CD8-positive, alpha-beta memory T cell (primary cell): ENCODE data around the gene IFT43. TPM values are rescaled to one million over a fixed set of nuclear protein-coding genes. Genes with fewer than 3 reads are reported as not detected.

Experiments
- CTCF ChIA-PET: fragments of 350-600 bp; sonication (Branson Sonifier 250); formaldehyde crosslinking; loops from one replicate; lab custom pipeline; 2021; ENCODE audit warnings: antibody characterized with exemption; lab: Charles Lee
- POLR2A ChIA-PET: fragments of 350-600 bp; sonication (Branson Sonifier 250); formaldehyde crosslinking; loops from one replicate; lab custom pipeline; 2021; ENCODE audit warnings: antibody characterized with exemption; lab: Charles Lee
- DNase-seq, 5 donors: peaks; one replicate each; pipeline versions ENCODE4 v3.0.0 to v3.0.0-alpha.2; 2020 to 2022; ENCODE audit warnings: mixed read lengths in 1 of 5
- H3K27ac ChIP-seq: one replicate; pipeline ENCODE4 v1.7.0; 2013; ENCODE audit warnings: low read depth, mild to moderate bottlenecking, low read length, moderate library complexity
- H3K27me3 ChIP-seq: 2 replicates; pipeline ENCODE4 v1.7.0; 2013; ENCODE audit warnings: low read length, mild to moderate bottlenecking; ENCODE audit not compliant: insufficient read depth, poor library complexity, severe bottlenecking
- H3K36me3 ChIP-seq: 2 replicates; pipeline ENCODE4 v1.7.0; 2013; ENCODE audit warnings: mild to moderate bottlenecking, low read length, moderate library complexity; ENCODE audit not compliant: insufficient read depth
- H3K4me1 ChIP-seq: 2 replicates; pipeline ENCODE4 v1.7.0; 2013; ENCODE audit warnings: mild to moderate bottlenecking, low read length, moderate library complexity; ENCODE audit not compliant: insufficient read depth
- H3K4me3 ChIP-seq: 2 replicates; pipeline ENCODE4 v1.7.0; 2013; ENCODE audit warnings: mild to moderate bottlenecking, low read length
- H3K9me3 ChIP-seq: 2 replicates; pipeline ENCODE4 v1.7.0; 2013; ENCODE audit warnings: mild to moderate bottlenecking, low read length
- H3K27ac Mint-ChIP-seq, 8 donors: one replicate each; pipeline ENCODE4 v1.8.0; 2020 to 2021; ENCODE audit warnings: mixed read lengths in 8 of 8, mild to moderate bottlenecking in 6 of 8, inconsistent platforms in 3 of 8, moderate library complexity in 3 of 8
- H3K27me3 Mint-ChIP-seq, 2 donors: one replicate each; pipeline ENCODE4 v1.8.0; 2020 to 2021; ENCODE audit warnings: mixed read lengths in 2 of 2, mild to moderate bottlenecking in 1 of 2, moderate library complexity in 1 of 2
- H3K36me3 Mint-ChIP-seq, 3 donors: one replicate each; pipeline ENCODE4 v1.8.0; 2020 to 2021; ENCODE audit warnings: mixed read lengths in 3 of 3, inconsistent platforms in 1 of 3, mild to moderate bottlenecking in 1 of 3
- H3K4me1 Mint-ChIP-seq, 3 donors: one replicate each; pipeline ENCODE4 v1.8.0; 2020 to 2021; ENCODE audit warnings: mixed read lengths in 3 of 3, inconsistent platforms in 1 of 3, mild to moderate bottlenecking in 1 of 3
- H3K4me3 Mint-ChIP-seq, 7 donors: one replicate each; pipeline ENCODE4 v1.8.0; 2020 to 2021; ENCODE audit warnings: mixed read lengths in 7 of 7, mild to moderate bottlenecking in 6 of 7, moderate library complexity in 4 of 7, inconsistent platforms in 2 of 7
- H3K9me3 Mint-ChIP-seq, 5 donors: one replicate each; pipeline ENCODE4 v1.8.0; 2020 to 2022; ENCODE audit warnings: mixed read lengths in 5 of 5, mild to moderate bottlenecking in 3 of 5, moderate library complexity in 2 of 5, inconsistent platforms in 1 of 5
- polyA plus RNA-seq: library from polyadenylated mRNA; unstranded; fragments of 300-500 nt; fragmentation: Illumina TruSeq; gene quantifications from one replicate; pipeline ENCODE4 v1.2.3, GENCODE V29; 2021
- total RNA-seq, 2 experiments: library from RNA; stranded (reverse); gene quantifications; one replicate each; pipeline ENCODE4 v1.2.3, GENCODE V29; 2021

The IFT43 gene
- total and polyA plus RNA-seq, 3 experiments from 2014 or later, result 12.6 to 14.4 (median 14.2) TPM

DNA sequence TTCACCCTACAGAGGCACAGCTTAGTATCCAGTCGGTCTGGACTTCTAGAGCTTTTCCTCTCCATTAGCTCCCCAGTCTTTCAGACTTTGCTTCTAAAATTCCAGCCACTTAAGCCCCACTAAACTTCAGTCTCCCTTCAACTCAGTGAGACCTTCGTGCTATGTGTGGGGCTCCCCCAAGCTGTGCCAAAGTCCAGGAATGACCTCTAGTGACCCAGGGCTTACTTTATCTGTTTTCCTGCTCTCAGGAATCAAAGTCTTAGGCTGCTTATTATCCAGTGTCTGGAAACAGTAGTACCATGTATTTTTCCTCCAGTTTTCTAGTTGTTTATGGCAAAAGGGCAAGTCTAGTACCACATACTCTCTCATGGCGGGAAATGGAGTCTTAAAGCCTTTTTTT is 77.8 kb downstream of the IFT43 start:
- CTCF ChIA-PET, result interaction anchor here (1.1 to 1.5 kb wide), 2 partner anchors 12 to 289 kb away, joined by 4 to 6 read pairs; no protein-coding TSS in a partner anchor
- Mint-ChIP-seq H3K27me3 (peaks cover 0 to 6% of the 10 kb centered on the region in 2 donors), H3K27ac (no peak overlapping the region), H3K4me1 (no peaks in the 10 kb centered on the region), H3K9me3 (peaks cover 0 to 10% (median 8%) of the 10 kb centered on the region in 5 donors), H3K36me3 (peaks cover 26 to 39% (median 39%) of the 10 kb centered on the region in 3 donors), H3K4me3 (no peak overlapping the region)
- DNase-seq, result no peak
- no peak overlapping the region for H3K27ac ChIP-seq
- H3K4me1 ChIP-seq, result no peaks in the 10 kb centered on the region
- no peaks in the 10 kb centered on the region for H3K9me3 ChIP-seq
- POLR2A ChIA-PET, result no interaction called here
- H3K27me3 ChIP-seq, result no peaks in the 10 kb centered on the region
- no peaks in the 10 kb centered on the region for H3K36me3 ChIP-seq
- no peak overlapping the region for H3K4me3 ChIP-seq

DNA sequence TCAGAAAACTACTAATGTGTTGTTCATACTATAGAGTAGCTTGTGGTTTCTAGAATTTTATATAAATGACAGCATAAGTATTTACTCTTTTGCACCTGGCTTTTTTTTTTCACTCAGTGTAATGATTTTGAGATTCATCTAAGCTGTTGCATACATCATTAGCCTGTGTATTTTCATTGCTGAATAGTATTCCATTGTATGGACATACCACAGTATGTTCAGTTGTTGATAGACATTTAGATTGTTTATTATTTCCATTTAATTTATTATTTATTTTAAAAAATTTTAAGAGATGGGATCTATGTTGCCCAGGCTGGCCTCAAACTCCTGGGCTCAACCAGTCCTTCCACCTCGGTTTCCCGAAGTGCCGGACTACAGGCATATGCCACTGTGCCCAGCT is 80.0 kb downstream of the IFT43 start:
- ChIA-PET CTCF (no interaction called here), POLR2A (no interaction called here)
- peaks cover 0 to 6% of the 10 kb centered on the region in 2 donors for H3K27me3 Mint-ChIP-seq
- Histone ChIP-seq H3K4me1 (no peaks in the 10 kb centered on the region), H3K27me3 (no peaks in the 10 kb centered on the region), H3K36me3 (no peaks in the 10 kb centered on the region), H3K27ac (no peak overlapping the region), H3K4me3 (no peak overlapping the region), H3K9me3 (no peaks in the 10 kb centered on the region)
- H3K9me3 Mint-ChIP-seq, result peaks cover 0 to 10% (median 8%) of the 10 kb centered on the region in 5 donors
- no peak overlapping the region for H3K4me3 Mint-ChIP-seq
- no peaks in the 10 kb centered on the region for H3K4me1 Mint-ChIP-seq
- no peak for DNase-seq
- peaks cover 21 to 33% (median 31%) of the 10 kb centered on the region in 3 donors for H3K36me3 Mint-ChIP-seq
- H3K27ac Mint-ChIP-seq, result no peak overlapping the region

- no peak overlapping the region for H3K27ac ChIP-seq
- ChIA-PET POLR2A (no interaction called here), CTCF (no interaction called here)
- H3K4me1 ChIP-seq, result no peaks in the 10 kb centered on the region
- Mint-ChIP-seq H3K27ac (no peak overlapping the region), H3K9me3 (peaks cover 0 to 10% (median 8%) of the 10 kb centered on the region in 5 donors), H3K27me3 (peaks cover 0 to 6% of the 10 kb centered on the region in 2 donors), H3K4me1 (no peaks in the 10 kb centered on the region), H3K36me3 (peaks cover 17 to 28% (median 27%) of the 10 kb centered on the region in 3 donors), H3K4me3 (no peak overlapping the region)
- no peaks in the 10 kb centered on the region for H3K36me3 ChIP-seq
- H3K9me3 ChIP-seq, result no peaks in the 10 kb centered on the region
- no peak overlapping the region for H3K4me3 ChIP-seq
- H3K27me3 ChIP-seq, result no peaks in the 10 kb centered on the region
- no peak for DNase-seq
Measured at GRCh38 chr14:76067536-76067935, 82.0 kb downstream of the IFT43 start.

- Mint-ChIP-seq H3K4me3 (no peak overlapping the region), H3K27ac (no peak overlapping the region), H3K36me3 (peaks cover 0 to 8% (median 2%) of the 10 kb centered on the region in 3 donors), H3K27me3 (no peaks in the 10 kb centered on the region), H3K4me1 (no peaks in the 10 kb centered on the region), H3K9me3 (no peaks in the 10 kb centered on the region)
- Histone ChIP-seq H3K27ac (no peak overlapping the region), H3K9me3 (no peaks in the 10 kb centered on the region), H3K4me1 (no peaks in the 10 kb centered on the region), H3K27me3 (no peaks in the 10 kb centered on the region), H3K4me3 (no peak overlapping the region), H3K36me3 (no peaks in the 10 kb centered on the region)
- POLR2A ChIA-PET, result no interaction called here
- CTCF ChIA-PET, result no interaction called here
- no peak for DNase-seq
Measured at GRCh38 chr14:76073717-76074116, 88.2 kb downstream of the IFT43 start.

GRCh38 chr14:76077340-76077739 is 91.8 kb downstream of the IFT43 start:
- Histone ChIP-seq H3K36me3 (no peaks in the 10 kb centered on the region), H3K4me3 (no peak overlapping the region), H3K27me3 (no peaks in the 10 kb centered on the region), H3K9me3 (no peaks in the 10 kb centered on the region), H3K27ac (no peak overlapping the region), H3K4me1 (no peaks in the 10 kb centered on the region)
- no peaks in the 10 kb centered on the region for H3K9me3 Mint-ChIP-seq
- H3K27ac Mint-ChIP-seq, result no peak overlapping the region
- peaks cover 0 to 7% (median 0%) of the 10 kb centered on the region in 3 donors for H3K36me3 Mint-ChIP-seq
- no peaks in the 10 kb centered on the region for H3K27me3 Mint-ChIP-seq
- no peaks in the 10 kb centered on the region for H3K4me1 Mint-ChIP-seq
- CTCF ChIA-PET, result no interaction called here
- H3K4me3 Mint-ChIP-seq, result no peak overlapping the region
- POLR2A ChIA-PET, result no interaction called here
- DNase-seq, result no peak

DNA sequence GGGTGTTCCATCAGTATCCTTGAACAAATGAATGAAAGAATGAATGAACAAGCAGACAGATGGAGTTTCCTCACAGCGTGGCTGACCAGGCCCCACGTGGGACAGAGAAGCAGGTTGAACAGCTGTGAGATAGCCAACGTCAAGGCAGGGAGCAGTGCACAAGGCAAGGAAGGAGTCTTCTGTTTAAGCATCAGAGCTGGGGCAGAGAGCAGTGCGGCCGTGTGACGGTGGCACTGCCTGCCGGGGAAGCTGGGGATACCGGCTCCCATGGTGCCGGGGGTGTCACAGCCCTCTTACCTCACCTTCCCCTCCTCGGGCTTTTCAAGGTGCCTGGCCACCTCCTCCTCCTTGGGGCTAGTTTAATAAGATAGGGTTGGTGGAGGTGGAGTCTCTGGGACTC is 92.9 kb downstream of the IFT43 start:
- Histone ChIP-seq H3K4me3 (no peak overlapping the region), H3K9me3 (no peaks in the 10 kb centered on the region), H3K4me1 (no peaks in the 10 kb centered on the region), H3K27ac (no peak overlapping the region), H3K36me3 (no peaks in the 10 kb centered on the region), H3K27me3 (no peaks in the 10 kb centered on the region)
- ChIA-PET CTCF (no interaction called here), POLR2A (no interaction called here)
- H3K27ac Mint-ChIP-seq, result no peak overlapping the region
- H3K4me3 Mint-ChIP-seq, result no peak overlapping the region
- DNase-seq, result no peak
- no peaks in the 10 kb centered on the region for H3K27me3 Mint-ChIP-seq
- H3K9me3 Mint-ChIP-seq, result no peaks in the 10 kb centered on the region
- no peaks in the 10 kb centered on the region for H3K4me1 Mint-ChIP-seq
- H3K36me3 Mint-ChIP-seq, result peaks cover 0 to 12% (median 3%) of the 10 kb centered on the region in 3 donors

GRCh38 chr14:76080025-76080424 is 94.5 kb downstream of the IFT43 start:
- ChIA-PET POLR2A (no interaction called here), CTCF (no interaction called here)
- H3K4me1 Mint-ChIP-seq, result no peaks in the 10 kb centered on the region
- peaks cover 0 to 8% (median 5%) of the 10 kb centered on the region in 3 donors for H3K36me3 Mint-ChIP-seq
- Histone ChIP-seq H3K4me1 (no peaks in the 10 kb centered on the region), H3K27ac (no peak overlapping the region), H3K9me3 (no peaks in the 10 kb centered on the region), H3K4me3 (no peak overlapping the region), H3K36me3 (no peaks in the 10 kb centered on the region), H3K27me3 (no peaks in the 10 kb centered on the region)
- no peak overlapping the region for H3K4me3 Mint-ChIP-seq
- DNase-seq, result no peak
- no peaks in the 10 kb centered on the region for H3K9me3 Mint-ChIP-seq
- H3K27me3 Mint-ChIP-seq, result no peaks in the 10 kb centered on the region
- no peak overlapping the region for H3K27ac Mint-ChIP-seq

DNA sequence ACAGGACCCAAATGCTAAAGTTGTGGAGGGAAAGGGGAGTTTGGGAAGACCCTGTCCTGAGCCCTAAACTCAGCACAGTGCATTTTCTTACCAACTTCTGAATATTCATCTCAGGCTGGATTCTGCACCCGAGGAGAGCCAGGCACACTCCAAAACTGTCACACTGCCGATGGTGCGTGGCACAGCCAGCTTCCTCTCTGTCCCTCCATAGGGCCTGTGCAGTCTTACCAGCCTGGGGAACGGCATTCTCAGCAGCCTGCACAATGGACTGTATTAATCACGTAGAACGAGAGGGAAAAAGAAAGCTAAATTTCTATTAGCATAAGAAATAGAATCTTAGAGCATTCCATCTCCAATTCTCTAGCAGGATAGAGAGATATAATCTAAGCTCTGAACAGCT is 94.9 kb downstream of the IFT43 start:
- no peaks in the 10 kb centered on the region for H3K9me3 Mint-ChIP-seq
- Histone ChIP-seq H3K4me1 (no peaks in the 10 kb centered on the region), H3K36me3 (no peaks in the 10 kb centered on the region), H3K27me3 (no peaks in the 10 kb centered on the region), H3K4me3 (no peak overlapping the region), H3K9me3 (no peaks in the 10 kb centered on the region), H3K27ac (no peak overlapping the region)
- peaks cover 0 to 8% (median 5%) of the 10 kb centered on the region in 3 donors for H3K36me3 Mint-ChIP-seq
- H3K27me3 Mint-ChIP-seq, result no peaks in the 10 kb centered on the region
- no peak overlapping the region for H3K4me3 Mint-ChIP-seq
- no peaks in the 10 kb centered on the region for H3K4me1 Mint-ChIP-seq
- ChIA-PET CTCF (no interaction called here), POLR2A (no interaction called here)
- H3K27ac Mint-ChIP-seq, result no peak overlapping the region
- DNase-seq, result no peak
